Breast epithelium (tissue), 3 donors: ENCODE results near the gene NFIC.

ENCODE experiments used
- CTCF ChIP-seq, 3 donors: fragments of 450-650 bp; IDR thresholded peaks; one replicate each; pipeline ENCODE4 v1.5.1; 2016 to 2017; ENCODE audit warnings: antibody characterized with exemption in 3 of 3, mild to moderate bottlenecking in 3 of 3, moderate library complexity in 3 of 3
- POLR2A ChIP-seq: fragments of 450-650 bp; IDR thresholded peaks from one replicate; pipeline ENCODE4 v1.6.1; 2016; ENCODE audit warnings: antibody characterized with exemption, mild to moderate bottlenecking, moderate library complexity
- POLR2AphosphoS5 ChIP-seq, 3 donors: sonication (generic); formaldehyde crosslinking; IDR thresholded peaks; one replicate each; pipeline ENCODE4 v1.6.1; 2017; ENCODE audit warnings: antibody characterized with exemption in 3 of 3

GRCh38 chr19:3474614-3475013 lies 108.2 kb downstream of the NFIC start:
- TF ChIP-seq CTCF (IDR thresholded peaks at IDR 0.05) (no peak), POLR2A (no peak), POLR2AphosphoS5 (IDR thresholded peaks at IDR 0.05) (no peak)
